HG02678 (cell line): ENCODE measurements around the gene TMEM183A.

ENCODE experiments used
- ATAC-seq: cut with Tn5 transposase; IDR thresholded peaks from one replicate; pipeline ENCODE4 v1.9.1; 2021; ENCODE audit warnings: mild to moderate bottlenecking, moderate library complexity; ENCODE audit not compliant: unreplicated experiment

Gene TMEM183A

DNA sequence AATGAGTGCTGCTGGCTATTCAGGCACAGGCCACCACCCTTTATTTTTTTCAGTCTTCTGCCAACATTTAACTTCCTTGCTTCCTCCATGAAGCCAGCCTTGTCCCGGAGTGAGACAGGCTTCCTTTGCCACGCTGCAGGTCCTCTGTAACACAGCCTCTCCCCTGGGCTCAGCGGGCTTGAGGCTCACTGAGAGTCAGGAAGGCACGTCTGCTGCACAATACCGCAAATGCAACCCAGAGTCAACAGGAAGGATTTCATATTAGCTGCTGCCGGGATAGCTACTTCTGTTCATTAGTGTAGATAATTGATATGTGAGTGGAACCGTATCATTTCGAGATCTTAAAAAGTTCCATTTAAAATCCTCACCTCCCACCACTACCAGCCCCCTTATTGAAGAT, 56.1 kb downstream of the TMEM183A start:
- no peak for ATAC-seq

DNA sequence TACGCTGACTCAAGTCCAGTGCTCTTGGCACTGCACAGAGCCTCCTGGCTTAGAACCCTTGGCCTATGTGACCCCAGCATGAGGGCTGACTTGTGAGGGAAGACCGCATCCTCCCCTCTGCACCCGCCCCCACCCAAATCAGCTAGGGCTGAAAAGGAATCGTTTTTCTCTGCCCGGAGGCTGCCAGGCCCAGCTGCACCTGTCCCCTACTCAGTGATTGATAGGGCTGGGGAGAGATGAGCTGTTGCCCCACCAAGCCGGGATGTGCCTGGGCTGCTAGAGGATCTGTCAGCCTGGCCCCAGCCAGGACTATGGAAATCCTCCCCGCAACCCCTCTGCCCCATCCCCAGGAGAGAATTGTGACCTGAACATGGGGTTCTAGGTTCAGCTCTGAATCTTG, 58.0 kb downstream of the TMEM183A start:
- no peak for ATAC-seq

DNA sequence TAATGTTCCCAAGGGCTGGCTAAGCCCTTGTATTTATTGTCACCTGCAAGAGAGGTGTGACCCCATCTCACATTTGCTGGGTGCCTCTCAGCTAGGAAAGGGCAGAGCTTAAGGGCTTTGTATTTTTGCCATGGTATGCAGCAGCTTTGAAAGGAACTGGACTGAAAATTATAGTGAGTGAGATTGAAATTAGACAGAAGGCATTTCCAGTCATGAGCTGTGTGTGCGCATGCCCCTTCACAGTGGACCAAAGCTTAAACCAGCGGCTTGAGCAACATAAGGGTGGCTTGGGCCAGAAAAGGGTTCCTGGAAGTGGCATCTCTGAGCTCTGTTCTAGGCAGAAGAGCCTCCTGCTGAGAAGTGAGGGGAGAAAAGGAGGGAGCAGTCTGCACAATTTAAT, 58.8 kb downstream of the TMEM183A start:
- ATAC-seq: no peak

DNA sequence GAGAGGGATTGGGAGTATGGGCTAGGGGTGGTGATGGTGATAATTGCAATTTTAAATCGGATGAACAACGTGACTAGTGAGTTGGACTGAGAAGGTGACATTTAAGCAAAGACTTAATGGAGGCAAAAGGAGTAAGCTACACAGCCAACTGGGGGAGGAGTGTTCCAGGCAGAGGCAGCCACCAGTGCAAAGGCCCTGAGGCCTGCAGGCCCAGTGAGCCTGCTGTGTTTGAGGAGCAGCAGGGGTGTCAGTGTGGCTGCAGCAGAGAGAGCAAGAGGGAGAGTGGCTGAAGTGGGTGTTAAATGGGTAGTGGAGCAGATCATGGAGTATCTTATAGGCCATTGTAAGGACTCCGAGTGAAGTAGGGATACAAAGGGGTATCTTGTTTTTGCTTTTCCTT, 59.8 kb downstream of the TMEM183A start:
- no peak for ATAC-seq

DNA sequence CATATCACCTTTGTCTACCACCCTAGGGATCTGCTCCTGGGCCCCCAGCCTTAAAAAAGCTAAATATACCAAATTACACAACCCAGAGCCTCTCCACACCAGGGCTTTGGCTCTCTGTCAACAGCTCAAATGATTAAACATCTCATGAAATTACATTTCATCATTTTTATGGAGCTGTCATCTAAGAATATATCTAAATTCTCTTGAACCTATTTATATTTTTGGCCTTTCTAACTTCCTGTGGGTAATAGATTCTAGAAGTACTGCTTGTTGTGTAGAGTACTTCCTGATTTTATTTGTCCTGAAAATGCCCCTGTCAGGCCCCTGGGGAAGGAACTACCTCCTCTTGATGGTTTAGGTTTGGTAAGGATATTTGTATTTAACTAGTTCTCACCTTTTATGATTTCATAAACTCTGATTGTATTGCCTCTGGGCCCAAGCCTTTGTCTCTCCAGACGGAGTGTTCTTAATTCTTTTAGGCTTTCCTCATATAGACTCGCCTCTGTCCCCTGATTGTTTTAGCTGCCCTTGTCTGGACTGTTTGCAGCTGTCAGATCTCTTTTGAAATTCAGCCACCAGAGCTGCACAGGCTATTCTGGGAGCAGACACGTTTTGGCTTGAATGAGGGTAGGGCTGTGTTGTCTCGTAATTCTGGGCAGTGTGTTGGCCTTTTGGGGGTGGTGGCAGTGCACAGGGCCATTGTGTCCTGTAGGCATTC, 62.0 kb downstream of the TMEM183A start:
- ATAC-seq: no peak

DNA sequence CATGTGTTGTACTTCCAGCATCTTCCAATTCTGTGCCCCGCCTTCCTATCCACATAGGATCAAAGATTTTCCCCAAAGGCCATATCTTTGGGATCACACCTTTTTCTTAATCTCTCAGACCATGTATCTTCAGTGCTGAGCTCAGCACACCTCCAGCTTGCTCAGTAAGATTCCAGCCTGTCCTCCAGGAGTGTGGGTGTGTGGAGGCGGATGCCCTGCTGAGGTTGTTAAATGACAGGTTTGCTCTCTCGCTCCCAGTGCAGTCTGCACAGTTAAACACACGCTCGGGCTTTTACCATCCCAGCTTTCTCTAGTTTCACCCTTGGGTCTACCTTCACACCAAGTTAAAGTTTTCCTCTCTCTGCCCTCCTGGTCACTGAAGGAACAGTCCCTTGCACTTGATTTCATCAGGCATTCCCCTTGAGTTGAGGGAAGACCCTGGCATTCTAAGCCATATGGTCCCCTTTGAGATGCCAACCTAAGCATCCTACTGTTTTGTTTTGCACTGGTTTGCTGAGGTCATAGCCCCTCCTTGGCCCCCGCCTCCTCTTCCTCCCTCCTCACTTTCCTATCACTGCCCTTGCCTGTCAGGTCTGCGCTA, 64.9 kb downstream of the TMEM183A start:
- ATAC-seq: no peak

DNA sequence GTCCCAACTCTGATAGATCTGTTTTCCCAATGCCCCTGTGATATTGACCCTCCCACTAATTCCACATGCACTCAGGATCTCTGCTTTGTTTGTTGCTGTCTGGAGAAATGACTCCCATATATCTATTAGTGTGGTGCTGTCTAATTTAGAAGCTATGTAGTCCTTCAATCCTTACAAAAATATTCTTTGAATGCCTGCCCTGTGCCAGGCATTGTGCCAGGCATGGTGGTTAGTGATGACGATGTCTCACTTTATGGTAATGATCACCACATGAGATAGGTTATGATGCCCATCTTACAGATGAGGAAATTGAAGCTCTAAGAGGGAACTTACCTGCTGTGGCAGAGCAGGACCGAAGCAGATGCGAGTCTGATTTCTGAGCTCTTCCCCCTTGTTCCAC, 65.7 kb downstream of the TMEM183A start:
- ATAC-seq: no peak

DNA sequence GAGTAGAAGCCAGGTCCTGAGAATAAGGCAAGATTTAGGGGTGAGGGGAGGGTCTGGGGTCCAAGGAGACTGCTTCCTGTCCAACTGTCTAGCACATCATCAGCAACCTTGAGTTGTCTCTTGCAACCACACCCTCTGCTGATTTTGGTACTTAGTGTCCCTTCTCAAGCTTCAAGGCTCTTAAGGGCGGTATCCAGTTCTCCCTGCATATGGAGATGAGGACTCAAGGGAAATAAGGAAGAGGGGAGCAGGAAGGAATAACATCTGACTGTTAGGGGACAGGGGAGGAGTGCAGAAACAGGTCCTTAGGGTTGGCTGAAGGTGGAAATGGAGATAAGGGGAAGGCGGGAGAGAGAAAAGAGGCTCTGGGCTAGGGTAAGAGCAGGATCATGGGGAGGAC, 66.3 kb downstream of the TMEM183A start:
- ATAC-seq: no peak
